HCT116 (cell line): ENCODE results near the gene MCF2L.

Source experiments
- CEBPB ChIP-seq: IDR thresholded peaks from 2 replicates; pipeline ENCODE4 v1.6.1; 2012; ENCODE audit warnings: low read depth
- CTCF ChIP-seq, 3 experiments: fragments of 200-600 bp in 1 of 3; sonication (generic) in 1 of 3; IDR thresholded peaks in 2 of 3; conservative IDR thresholded peaks in 1 of 3; 2 replicates each; pipeline ENCODE4 v1.5.1; 2012 to 2017; ENCODE audit warnings: low read depth in 2 of 3, low read length in 2 of 3, antibody characterized with exemption in 1 of 3, borderline replicate concordance in 1 of 3, control low read depth in 1 of 3, mild to moderate bottlenecking in 1 of 3, mixed read lengths in 1 of 3, mixed run types in 1 of 3, moderate library complexity in 1 of 3; ENCODE audit not compliant: insufficient read depth in 1 of 3
- EGR1 ChIP-seq: IDR thresholded peaks from 2 replicates; pipeline ENCODE4 v1.6.1; 2012; ENCODE audit warnings: low read depth
- FOSL1 ChIP-seq: IDR thresholded peaks from 2 replicates; pipeline ENCODE4 v1.6.1; 2012; ENCODE audit warnings: low read depth
- POLR2A ChIP-seq: IDR thresholded peaks from 2 replicates; pipeline ENCODE4 v1.7.0; 2011; ENCODE audit warnings: borderline replicate concordance; ENCODE audit not compliant: insufficient read depth, insufficient read length; ENCODE audit errors: extremely low read depth
- POLR2AphosphoS5 ChIP-seq: IDR thresholded peaks from 2 replicates; pipeline ENCODE4 v1.6.1; 2011; ENCODE audit warnings: mild to moderate bottlenecking, low read depth, low read length, moderate library complexity
- RAD21 ChIP-seq: IDR thresholded peaks from 2 replicates; pipeline ENCODE4 v1.6.1; 2012; ENCODE audit warnings: low read depth, mild to moderate bottlenecking
- SP1 ChIP-seq: IDR thresholded peaks from 2 replicates; pipeline ENCODE4 v1.6.1; 2012; ENCODE audit warnings: low read depth
- SRF ChIP-seq: IDR thresholded peaks from 2 replicates; pipeline ENCODE4 v1.6.1; 2012; ENCODE audit warnings: low read depth
- TCF7L2 ChIP-seq: IDR thresholded peaks from 2 replicates; pipeline ENCODE4 v1.7.0; 2011; ENCODE audit warnings: borderline replicate concordance, inconsistent platforms; ENCODE audit not compliant: insufficient read depth, insufficient read length; ENCODE audit errors: extremely low read depth

- TF ChIP-seq CTCF (IDR thresholded peaks at IDR 0.05 in 2 of 3, conservative IDR thresholded peaks at IDR 0.05 in 1 of 3; ENCODE audit: borderline replicate concordance in 1 of 3, insufficient read depth in 1 of 3, low read depth in 2 of 3, low read length in 2 of 3) (no peak), FOSL1 (no peak), EGR1 (no peak), POLR2A (no peak), TCF7L2 (no peak), POLR2AphosphoS5 (no peak), CEBPB (no peak), SRF (no peak), SP1 (no peak), RAD21 (no peak)
These were observed 39.8 kb upstream of the MCF2L start for GRCh38 chr13:112928972-112929782.
